Dermis microvascular lymphatic vessel endothelial cell (primary cell): ENCODE results near the gene BABAM2. TPM values are rescaled to one million over a fixed set of nuclear protein-coding genes. Genes with fewer than 3 reads are reported as not detected.
A peak's percentile ranks its signal among the peaks of the same experiment; 100 is the strongest.
"Not testable (repeated sequence)": the region's sequence is repeated elsewhere in the genome, so short reads cannot be mapped to it uniquely, and the experiment has no call there.

Experiments used
- DNase-seq, 2 donors: peaks; one replicate each; pipeline versions ENCODE4 v3.0.0 to v3.0.0-alpha.2; 2010; ENCODE audit warnings: low read depth in 2 of 2
- total RNA-seq: library from RNA; depleted of rRNA; stranded (reverse); fragments of >200 nt; gene quantifications from 2 replicates; pipeline ENCODE4 v1.2.1, GENCODE V29; 2014

Gene BABAM2
- total RNA-seq, 1 donor from 2014 or later = 13.0 TPM

GRCh38 chr2:28025123-28025522 lies 134.6 kb downstream of the BABAM2 start:
- no peak for DNase-seq

GRCh38 chr2:28026230-28026629 lies 135.7 kb downstream of the BABAM2 start:
- not testable (repeated sequence) for DNase-seq

GRCh38 chr2:28028025-28028424 lies 137.5 kb downstream of the BABAM2 start:
- no peak for DNase-seq

- DNase-seq = peak in 1 of 2 donors; percentile 13
These were observed 140.1 kb downstream of the BABAM2 start for GRCh38 chr2:28030600-28030999.

GRCh38 chr2:28032816-28033215 lies 142.3 kb downstream of the BABAM2 start:
- DNase-seq = no peak

GRCh38 chr2:28034696-28035095 lies 144.2 kb downstream of the BABAM2 start:
- DNase-seq = no peak

- DNase-seq = no peak
These were observed 144.7 kb downstream of the BABAM2 start for GRCh38 chr2:28035163-28035690.

- peak; percentile 59 to 87 for DNase-seq
These were observed 145.3 kb downstream of the BABAM2 start for GRCh38 chr2:28035816-28036215.

GRCh38 chr2:28036307-28036706 lies 145.8 kb downstream of the BABAM2 start:
- DNase-seq = peak in 1 of 2 donors; percentile 5

- DNase-seq = no peak
These were observed 148.2 kb downstream of the BABAM2 start for GRCh38 chr2:28038722-28039121.

GRCh38 chr2:28045676-28046351 lies 155.3 kb downstream of the BABAM2 start:
- DNase-seq = no peak

- DNase-seq = no peak
These were observed 156.4 kb downstream of the BABAM2 start for GRCh38 chr2:28046921-28047320.

- DNase-seq = no peak
These were observed 157.2 kb downstream of the BABAM2 start for GRCh38 chr2:28047681-28048080.

GRCh38 chr2:28048341-28048740 lies 157.8 kb downstream of the BABAM2 start:
- DNase-seq = peak in 1 of 2 donors; percentile 13

GRCh38 chr2:28049416-28049815 lies 158.9 kb downstream of the BABAM2 start:
- no peak for DNase-seq

- no peak for DNase-seq
These were observed 159.4 kb downstream of the BABAM2 start for GRCh38 chr2:28049899-28050298.

GRCh38 chr2:28052691-28053090 lies 162.2 kb downstream of the BABAM2 start:
- DNase-seq = peak in 1 of 2 donors; percentile 24

- DNase-seq = no peak
These were observed 163.1 kb downstream of the BABAM2 start for GRCh38 chr2:28053597-28053996.

GRCh38 chr2:28054916-28055315 lies 164.4 kb downstream of the BABAM2 start:
- DNase-seq = no peak

- peak in 1 of 2 donors; percentile 34 for DNase-seq
These were observed 164.9 kb downstream of the BABAM2 start for GRCh38 chr2:28055325-28055970.

- DNase-seq = no peak
These were observed 168.3 kb downstream of the BABAM2 start for GRCh38 chr2:28058791-28059190.

GRCh38 chr2:28062867-28063266 lies 172.3 kb downstream of the BABAM2 start:
- no peak for DNase-seq

GRCh38 chr2:28063492-28063962 lies 173.0 kb downstream of the BABAM2 start:
- DNase-seq = no peak
